Activated CD4-positive, alpha-beta T cell treated with anti-CD3 and anti-CD28 coated beads for 24 hours (primary cell): ENCODE results near the gene AHNAK2.

ENCODE experiments used
- DNase-seq, 2 donors: peaks; one replicate each; pipeline ENCODE4 v3.0.0-alpha.2; 2020; ENCODE audit warnings: low read depth in 2 of 2

Gene AHNAK2

DNA sequence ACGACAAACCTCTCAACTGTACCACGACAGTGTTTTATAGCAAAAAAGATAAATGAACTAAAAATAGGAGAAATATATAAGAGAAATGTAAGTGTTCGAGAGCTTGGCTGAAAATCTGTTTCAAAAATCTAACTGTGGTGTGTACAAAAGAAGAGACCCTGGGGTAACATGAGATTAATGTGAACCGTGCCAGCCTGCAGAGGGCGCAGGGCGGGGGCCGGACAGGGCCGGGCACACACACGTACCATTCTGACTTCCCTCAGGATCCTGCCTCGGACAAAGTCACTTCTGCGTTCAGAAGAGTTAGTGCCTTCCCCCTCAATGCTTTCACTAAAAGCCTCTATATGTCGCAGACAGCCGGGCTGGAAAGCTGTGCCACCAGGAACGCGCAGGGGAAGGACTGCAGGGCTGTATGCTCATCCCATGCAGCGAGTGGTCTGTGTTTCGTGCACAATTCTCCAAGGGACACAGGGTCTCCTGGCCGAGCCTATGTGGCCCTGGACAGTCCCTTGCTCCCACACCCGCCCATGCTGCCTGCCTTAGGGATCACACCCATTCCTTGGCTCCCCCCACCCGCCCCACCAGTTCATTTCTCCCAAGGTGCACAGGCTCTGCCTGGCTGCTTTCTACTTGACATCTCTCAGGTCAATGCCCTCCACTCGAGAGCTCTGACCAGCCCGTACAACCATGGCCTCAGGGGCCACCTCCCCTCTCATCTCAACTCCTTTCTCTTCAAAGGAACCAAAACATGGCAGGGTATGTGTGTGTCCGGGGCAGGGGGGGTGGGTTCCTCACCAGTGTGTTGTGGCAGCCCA is 34.2 kb upstream of the AHNAK2 start:
- no peak for DNase-seq

DNA sequence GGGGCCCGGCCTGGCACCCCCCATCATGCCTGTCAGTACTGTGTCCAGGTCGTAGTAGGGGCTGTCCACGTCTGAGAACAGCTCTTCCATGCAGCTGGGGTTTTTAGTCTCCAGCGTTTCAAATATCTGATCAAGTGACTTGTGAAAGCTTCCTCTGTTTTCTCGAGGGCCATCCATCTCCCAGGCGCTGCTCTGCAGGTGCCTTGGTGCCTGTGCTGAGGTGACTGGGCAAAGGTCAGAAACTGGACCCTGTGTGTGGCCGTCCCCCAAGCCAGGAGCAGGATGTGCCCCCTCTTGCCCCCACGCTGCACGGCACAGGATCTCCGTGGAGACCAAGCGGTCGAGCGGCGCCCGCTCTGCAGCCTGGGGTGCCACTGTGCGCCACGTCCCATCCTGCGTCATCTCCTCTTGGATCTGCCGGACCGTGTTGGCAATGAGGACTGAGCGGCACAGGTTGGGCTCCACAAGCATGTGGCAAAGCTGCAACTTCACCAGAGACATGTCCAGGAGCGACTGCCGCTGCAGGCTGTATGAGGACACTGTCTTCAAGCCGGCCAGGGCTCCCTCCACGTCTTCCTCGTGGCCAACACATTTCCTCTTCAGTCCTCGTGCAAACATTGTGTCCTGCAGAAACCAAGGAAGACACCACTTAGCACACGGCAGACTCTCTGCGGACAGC is 33.3 kb upstream of the AHNAK2 start:
- DNase-seq = no peak

DNA sequence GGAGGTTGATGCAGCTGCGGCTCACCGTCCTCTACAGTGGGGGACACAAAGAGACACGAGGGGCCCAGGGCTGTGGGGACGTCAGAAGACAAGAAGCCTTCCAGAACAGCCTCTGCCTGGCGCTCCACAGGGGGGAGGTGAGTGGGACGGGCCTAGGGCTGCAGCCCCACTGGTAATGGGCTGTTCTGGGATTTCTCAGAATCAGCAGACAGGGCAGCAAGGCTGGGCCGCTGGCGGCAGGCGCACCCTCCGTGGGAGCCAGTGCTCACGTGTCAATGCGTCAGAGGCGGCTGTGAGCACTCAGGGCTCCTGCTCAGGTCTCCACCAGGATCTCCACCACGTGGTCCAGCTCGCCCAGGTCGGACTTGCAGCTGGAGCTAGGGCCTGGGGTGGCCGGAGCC is 32.7 kb upstream of the AHNAK2 start:
- DNase-seq = no peak

DNA sequence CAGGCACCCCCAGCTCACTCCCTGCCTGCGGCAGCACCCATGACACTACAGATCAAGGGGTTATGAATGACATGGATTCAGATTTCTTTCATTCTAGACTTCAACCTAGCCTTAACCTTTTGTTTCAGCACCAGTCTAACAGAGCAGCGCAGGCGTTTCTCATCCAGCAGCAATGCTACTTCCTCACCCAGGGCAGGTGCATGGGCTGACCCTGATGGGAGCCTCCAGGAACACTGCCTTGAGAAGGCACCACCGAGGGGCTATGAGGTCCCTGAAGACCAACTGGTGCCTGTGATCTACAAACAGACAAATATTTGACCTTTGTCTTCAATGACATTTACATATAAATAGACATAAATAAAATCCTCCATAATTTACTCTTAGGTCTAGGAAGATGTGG is 31.9 kb upstream of the AHNAK2 start:
- DNase-seq = no peak

DNA sequence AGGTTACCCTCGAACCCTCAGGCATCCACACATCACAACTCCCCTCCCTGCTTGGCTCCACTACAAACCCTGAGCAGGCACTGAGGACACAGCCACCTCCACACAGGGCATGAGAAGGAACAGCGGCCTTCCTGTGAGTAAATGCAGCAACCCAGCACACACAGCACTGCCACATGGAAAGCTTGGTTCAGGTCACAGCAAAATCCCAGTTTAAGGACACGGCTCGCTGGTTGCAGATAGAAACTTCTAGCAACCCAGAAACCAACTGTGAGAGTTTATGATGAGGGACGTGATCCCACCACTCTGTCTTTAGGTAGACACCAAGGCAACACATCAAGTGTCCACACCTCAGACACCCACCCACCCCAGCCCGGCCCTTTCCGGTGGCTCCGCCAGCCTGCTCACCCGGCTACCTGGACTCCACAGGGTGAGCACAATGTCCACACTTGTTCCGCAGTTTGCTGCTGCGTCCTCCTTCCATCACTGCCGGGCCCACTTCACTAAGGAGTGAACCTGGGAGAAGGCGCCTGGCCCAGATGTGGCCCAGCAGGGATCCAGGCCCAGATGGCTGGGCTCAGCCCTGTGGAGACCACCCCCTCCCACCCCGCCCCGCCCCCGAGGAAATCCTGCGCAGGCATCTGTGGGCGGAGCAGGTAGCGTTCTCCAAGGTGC is 29.6 kb upstream of the AHNAK2 start:
- DNase-seq = no peak

DNA sequence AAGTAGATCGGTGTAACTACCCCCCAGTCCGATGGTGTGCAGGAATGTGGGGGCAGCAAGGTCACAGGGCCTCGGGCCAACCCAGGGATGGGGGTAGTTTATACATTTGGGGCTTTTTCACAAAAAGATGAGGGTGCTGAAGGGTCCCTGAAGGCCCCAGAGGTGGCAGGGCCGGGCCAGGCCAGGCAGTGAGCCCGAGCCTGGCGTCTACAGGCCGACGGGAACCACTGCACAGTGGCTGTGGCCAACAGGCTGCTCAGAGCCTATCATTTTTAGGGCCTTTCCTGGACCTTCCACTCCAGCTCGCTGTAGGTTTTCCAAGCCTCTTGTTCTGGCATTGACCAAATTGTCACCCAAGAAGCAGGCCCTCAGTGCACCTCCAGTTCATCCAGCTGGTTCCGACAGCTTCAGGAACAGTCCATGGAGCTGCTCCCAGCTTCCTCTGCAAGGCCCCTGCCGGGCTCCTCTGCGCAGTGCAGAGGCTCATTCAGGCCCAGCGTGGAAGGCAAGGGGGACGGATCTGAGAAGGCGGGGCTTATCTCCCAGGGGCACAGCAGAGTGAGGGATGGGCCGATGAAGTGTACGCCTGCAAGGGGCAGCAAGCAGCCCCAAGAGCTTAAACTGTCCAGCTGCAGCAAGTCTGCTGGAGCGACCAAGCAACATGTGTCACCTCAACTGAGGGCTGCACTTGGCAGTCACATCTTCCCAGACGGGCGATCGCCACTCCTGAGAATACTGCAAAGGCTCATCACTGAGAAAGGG is 28.8 kb upstream of the AHNAK2 start:
- DNase-seq = no peak

DNA sequence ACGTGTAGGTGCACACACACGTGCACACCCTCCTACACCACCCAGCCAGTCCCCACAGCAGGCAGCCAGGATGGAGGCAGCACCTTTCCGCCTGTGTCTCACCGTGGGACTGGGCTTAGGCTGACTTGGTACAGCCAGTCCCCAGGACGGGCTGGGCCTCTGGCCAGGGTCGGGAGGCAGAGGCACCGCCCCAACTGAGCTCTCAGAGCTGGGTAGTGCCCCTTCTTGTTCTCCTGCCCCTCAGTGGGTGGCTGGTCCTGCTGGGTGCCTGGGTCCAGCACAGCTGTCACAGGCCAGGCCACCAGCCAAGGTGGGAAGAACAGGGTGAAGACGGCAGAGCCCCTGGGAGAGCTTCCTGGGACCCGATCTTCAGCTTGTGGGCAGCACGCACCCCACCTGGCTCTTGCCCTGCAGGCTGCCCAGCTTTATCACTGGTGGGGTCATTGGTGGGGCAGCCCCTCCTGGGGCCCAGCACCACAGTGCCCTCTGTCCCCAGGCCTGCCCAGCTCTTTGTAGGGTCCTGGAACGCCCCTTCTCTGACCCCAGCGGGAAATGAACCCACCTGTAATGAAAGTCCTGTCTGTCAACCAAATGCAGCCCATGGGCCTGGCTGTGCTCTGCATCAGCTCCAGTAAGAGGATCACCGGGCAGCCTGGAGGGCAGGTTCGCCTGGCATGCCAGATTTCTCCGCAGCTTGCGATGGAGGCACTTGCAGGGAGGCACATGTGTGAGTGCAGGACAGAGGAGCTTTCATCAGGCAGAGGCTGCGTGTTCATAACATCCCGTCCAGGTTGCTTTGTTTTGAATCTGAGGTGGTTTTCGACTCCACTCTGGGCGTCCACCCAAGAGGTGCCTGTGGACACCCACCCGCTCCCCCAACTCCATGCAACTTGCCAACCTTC is 28.0 kb upstream of the AHNAK2 start:
- no peak for DNase-seq

DNA sequence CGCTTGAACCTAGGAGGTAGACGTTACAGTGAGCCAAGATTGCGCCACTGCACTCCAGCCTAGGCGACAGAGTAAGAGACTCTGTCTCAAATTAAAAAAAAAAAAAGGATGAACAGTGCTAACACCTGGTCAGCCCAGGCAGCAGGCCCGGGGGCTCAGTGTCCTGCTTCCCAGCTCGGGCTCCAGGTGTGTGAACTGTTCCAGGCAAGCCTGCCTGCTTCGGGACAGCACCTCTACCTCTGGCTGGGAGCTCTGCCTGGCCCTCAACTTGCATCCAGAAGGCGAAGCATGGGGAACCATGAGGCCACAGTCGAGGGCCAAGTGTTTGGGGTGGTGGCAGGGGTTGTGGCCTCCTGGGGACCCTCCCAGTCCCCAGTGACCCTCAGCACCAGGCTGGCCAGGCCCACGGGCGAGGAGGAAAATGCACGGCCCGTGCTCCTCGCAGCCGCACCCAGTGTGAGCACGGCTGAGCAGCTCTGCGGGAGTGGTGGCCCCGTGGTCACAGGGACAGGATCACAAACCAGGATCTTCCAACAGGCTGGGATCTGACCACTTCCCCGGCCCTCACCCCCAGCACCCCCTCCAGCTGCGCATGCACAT is 27.3 kb upstream of the AHNAK2 start:
- DNase-seq = no peak

DNA sequence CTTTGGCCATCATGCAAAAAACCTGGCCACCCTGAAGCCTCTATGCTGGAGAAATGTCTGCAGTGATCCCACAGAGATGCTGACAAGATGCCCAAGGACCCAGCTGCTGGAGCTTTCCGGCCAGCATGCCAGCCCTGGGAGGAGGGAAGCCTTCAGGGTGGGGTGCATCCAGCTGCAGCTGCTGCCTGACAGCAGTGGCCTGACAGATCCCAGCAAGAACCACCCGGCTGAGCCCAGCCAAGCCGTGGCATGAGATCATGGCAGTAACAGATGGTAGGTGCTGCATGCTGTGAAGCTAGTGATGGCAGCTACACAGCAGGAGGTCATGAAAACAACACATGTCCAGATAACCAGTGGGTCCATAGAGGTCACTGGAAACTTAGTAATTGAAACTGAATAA is 21.2 kb upstream of the AHNAK2 start:
- no peak for DNase-seq

DNA sequence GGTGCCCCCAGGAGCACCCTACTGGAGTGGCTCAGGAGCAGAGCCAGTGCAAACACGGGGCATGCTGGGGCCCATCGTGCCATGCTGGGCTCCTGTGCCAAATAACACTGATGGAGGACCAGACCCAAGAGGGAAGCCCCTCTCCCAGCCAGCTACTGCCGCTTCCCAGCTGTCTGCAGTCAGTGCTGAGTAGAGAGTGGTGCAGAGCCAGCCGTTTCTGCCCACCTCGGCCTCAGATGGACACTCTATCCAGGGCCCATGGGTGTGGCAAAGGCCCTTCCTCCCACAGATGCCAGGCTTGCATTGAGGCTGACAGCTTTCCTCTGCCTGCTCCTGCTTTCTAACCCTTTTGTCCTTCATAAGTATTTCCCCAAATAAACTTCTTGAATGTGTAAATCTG is 20.6 kb upstream of the AHNAK2 start:
- no peak for DNase-seq

DNA sequence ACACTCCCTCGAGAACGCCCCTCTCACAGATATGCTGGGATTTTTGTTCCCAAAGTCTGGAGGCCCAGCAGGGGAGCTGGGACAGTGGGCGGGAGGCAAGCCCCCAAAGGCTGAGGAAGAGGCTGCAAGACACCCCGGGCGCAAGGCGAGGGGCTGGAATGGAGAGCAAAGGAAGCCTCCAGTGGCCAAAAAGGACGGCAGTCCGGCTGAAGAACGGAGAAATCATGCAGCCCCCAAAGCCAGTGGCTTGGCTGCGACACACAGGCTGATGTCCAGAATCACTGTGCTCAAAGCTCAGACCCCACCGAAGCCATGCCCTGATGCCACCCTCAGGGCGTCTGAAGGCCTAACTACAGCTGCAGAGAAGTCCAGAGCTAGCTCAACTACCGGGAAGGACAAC is 18.3 kb upstream of the AHNAK2 start:
- no peak for DNase-seq

DNA sequence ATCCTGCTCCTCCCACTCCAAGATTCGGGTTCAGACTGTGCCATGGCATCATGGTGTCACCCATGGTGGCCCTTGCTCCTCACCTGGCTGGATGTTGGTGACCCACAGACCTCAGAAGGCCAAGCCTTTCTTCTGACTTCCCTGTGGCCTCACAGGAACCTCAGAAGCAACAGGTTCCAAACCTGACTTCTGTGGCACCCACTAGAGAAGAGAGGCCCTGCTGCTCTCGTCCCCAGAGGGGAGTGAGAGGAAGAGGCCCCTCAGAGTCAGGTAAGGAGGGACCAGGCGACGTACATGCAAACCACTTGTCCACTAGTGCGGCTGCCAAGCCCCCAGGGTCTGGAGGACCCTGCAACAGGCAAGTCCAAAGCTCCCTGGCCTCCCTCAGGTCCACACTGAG is 17.9 kb upstream of the AHNAK2 start:
- no peak for DNase-seq

DNA sequence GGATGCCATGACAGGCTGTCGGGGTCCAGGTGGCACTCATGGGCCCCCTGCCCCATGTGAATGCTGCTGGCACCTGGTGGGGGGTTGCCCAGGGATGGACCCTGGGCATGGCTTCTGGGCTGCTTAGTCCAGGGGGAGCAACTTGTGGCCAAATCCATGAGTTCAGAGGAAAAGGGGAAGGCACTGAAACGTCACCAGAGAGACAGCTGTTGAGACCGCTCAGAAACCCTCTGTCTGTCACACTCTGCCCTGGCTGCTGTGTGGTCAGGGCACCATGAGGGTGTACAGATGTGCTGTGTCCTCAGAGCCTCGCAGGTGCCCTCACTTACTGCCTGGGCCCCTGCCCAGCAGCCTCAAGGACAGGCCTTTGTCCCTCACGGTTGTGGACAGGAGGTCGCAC is 16.8 kb upstream of the AHNAK2 start:
- no peak for DNase-seq

DNA sequence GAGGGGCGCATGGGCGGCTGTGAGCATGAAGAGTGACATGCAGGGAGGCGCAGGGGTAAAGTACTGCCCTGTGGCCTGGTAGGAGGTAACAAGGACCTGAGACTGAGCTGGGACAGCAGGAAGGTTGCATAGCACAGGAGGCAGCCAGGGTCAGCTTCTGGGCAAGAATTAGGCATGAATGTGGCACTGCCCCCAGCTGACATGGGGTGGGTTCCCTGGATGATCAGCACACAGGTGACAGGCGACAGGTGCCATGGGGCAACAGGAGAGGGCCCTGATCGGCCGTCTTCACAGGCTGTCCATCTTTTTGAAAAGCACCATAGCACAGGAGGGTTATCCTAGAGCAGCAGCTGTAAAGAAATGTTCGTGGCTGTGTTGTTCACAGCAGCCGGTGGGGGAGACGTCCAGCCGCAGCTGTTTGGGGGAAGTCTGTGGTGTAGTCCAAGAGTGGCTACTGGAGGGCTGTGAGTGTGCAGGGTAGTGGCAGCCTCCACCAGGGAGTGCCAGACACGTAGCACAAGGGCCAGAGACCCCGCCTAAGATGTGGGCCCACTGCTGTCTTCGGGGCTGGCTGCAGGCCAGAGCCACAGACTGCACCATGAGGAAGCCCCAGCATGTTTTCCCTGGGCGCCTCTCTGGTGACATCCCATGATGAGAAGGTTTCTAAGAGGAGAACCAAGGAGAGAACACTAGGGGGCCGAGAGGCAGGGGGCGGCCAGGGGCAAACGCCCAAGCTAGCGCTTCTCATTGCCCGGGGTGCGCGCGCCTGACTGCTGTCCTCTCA is 15.8 kb upstream of the AHNAK2 start:
- no peak for DNase-seq

DNA sequence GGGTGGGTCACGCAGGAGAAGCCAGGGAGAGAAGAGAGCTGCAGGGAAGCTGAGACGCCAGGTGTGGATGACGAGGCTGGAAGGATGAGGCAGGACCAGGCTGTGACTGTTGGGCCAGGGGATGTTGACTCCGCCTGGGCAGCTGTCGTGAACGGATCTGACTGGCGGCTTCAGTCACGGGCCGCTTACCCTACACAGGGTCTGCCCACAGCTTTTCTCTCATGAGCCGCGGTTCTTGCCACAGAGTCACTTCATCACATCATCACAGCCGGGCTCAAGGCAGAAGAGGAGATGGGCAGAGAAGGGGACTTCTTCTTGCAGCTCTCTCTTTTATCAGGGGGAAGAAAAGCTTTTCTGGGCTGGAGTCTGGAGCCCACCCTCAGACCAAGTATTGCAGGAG is 15.1 kb upstream of the AHNAK2 start:
- DNase-seq = no peak

DNA sequence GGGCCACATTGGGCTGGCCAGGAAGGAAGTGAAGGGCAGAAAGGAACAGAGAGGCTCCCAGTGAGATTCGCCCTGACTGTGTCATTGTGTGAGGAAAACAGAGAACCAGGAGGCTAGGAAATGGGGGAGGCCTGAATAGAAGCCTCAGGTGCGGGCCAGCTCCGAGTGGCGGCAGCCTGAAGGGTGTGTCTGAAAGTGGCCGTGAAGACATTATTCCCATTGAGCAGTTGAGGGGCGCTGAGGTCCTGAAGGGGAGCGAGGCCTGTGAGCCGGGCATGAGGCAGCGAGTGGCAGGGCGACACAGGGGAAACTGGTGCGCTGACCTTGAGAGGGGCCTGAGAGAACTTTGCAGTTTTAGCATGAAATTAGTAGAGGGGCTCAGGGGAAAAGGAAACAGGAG is 14.3 kb upstream of the AHNAK2 start:
- DNase-seq = no peak

DNA sequence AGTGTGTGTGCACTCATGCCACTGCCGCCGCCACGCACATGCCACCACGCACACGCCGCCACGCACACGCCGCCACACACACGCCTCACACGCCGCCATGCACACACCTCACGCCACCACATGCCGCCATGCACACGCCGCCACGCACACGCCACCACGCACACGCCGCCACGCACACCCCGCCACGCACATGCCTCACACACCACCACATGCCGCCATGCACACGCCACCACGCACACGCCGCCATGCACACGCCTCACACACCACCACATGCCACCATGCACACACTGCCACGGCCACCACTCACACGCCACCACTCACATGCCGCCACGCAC is 13.7 kb upstream of the AHNAK2 start:
- no peak for DNase-seq

DNA sequence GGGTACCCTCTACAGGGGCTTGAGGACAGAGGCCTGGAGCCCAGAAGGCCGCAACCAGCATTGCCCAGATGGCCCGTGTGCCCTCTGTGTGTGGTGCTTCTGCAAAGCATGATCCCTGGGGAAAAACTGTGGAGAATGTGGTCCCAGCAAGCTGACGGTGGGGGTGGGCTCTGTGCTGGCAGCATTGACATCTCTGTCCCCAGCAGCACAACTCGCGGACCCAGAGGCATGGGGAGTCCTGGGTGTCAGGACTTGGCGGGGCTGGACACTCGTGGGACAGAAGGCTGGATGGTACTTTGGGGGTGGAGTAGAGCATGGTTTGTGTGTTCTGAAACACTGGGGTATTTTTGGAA is 11.8 kb upstream of the AHNAK2 start:
- DNase-seq = no peak

DNA sequence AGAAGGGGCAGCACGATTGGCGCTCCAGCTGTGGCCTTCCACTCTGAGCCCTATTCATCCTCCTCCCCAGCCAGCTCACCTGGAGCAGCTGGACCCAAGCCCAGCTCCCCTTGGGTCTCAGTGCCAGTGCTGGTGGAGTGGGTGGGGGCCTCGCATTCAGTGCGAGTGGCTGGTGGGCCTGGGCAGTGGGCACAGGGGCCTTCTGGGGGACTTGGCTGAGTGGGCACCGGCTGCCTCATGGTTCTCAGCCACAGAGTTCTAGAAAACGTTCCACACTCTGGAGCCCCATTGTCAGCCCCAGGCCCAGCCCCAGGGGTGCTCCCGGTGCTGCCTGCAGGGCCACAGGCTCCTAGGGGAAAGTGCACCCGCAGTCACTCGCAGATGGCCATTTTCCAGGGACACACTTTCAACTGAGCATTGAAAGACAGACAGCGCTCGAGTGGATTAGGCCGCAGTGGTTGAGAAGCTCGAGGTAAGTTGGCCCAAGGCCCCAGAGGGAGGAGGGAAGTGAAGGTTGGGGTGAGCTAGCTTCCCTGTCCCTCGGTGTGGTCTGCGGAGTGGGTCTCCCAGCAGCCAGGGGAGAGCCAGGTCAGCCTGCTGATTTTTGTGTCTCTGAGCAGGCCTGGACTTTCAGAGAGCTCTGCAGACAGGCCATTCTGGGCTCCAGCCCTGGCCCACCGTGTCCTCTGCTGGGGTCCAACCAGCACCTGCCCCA is 11.2 kb upstream of the AHNAK2 start:
- no peak for DNase-seq
